HL-60/S4 (cell line): ENCODE data around the gene PCDHGB1.
"Not testable (repeated sequence)": the region's sequence is repeated elsewhere in the genome, so short reads cannot be mapped to it uniquely, and the experiment has no call there.

ENCODE experiments used
- in situ Hi-C: fragments of 300-500 bp; cut with MboI; formaldehyde crosslinking; loops from 2 replicates; pipeline ENCODE4 v1.14.3; 2022; ENCODE audit warnings: low sequenced_read_pairs

The PCDHGB1 gene

DNA sequence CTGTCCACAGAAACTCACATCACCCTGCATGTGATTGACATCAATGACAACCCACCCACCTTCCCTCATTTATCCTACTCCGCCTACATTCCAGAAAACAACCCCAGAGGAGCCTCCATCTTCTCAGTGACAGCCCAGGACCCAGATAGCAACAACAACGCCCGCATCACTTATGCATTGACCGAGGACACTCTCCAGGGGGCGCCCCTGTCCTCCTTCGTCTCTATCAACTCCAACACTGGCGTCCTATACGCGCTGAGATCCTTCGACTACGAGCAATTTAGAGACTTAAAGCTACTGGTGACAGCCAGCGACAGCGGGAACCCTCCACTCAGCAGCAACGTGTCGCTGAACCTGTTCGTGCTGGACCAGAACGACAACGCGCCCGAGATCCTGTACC lies 4.6 kb upstream of the PCDHGB1 start:
- in situ Hi-C loops, result no loop called here

DNA sequence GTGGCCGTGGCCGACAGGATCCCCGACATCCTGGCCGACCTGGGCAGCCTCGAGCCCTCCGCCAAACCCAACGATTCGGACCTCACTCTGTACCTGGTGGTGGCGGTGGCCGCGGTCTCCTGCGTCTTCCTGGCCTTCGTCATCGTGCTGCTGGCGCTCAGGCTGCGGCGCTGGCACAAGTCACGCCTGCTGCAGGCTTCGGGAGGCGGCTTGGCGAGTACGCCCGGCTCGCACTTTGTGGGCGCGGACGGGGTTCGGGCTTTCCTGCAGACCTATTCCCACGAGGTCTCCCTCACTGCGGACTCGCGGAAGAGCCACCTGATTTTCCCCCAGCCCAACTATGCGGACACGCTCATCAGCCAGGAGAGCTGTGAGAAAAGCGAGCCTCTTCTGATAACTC lies 3.9 kb upstream of the PCDHGB1 start:
- in situ Hi-C loops, result not testable (repeated sequence)

DNA sequence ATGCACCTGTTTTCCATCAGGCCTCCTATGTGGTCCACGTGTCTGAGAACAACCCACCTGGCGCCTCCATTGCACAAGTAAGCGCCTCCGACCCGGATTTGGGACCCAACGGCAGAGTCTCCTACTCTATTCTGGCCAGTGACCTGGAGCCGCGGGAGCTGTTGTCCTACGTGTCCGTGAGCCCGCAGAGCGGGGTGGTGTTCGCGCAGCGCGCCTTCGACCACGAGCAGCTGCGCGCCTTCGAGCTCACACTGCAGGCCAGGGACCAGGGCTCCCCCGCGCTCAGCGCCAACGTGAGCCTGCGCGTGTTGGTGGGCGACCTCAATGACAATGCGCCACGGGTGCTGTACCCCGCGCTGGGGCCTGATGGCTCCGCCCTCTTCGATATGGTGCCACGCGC lies 1.7 kb downstream of the PCDHGB1 start:
- in situ Hi-C loops, result no loop called here

DNA sequence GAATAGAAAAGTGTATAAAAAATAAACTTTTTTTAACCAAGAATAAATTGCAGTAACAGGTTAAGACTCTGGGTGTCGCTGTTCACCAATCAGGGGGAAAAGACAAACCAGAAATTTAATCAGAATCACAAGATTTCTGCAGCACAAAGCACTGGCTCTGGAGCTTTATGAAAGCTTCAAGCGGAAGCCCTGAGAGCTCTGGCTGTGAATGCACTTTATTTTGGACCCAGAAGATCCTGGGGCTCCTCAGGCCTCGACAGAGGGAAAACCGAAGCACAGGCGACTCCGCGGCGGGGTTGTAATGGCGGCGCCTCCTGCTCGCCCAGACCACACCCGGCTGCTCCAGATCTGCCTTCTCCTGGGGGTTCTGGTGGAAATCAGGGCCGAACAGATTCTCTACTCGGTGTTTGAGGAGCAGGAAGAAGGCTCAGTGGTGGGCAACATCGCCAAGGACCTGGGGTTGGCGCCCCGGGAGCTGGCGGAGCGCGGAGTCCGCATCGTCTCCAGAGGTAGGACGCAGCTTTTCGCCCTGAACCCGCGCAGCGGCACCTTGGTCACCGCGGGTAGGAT lies 5.1 kb downstream of the PCDHGB1 start, which contains the start of gene PCDHGA4:
Gene PCDHGA4, plus strand, starts transcription at position 122 of the 570 bp plus-strand sequence. Its CDS starts 87 bp downstream, at position 209.
- in situ Hi-C loops, result no loop called here

DNA sequence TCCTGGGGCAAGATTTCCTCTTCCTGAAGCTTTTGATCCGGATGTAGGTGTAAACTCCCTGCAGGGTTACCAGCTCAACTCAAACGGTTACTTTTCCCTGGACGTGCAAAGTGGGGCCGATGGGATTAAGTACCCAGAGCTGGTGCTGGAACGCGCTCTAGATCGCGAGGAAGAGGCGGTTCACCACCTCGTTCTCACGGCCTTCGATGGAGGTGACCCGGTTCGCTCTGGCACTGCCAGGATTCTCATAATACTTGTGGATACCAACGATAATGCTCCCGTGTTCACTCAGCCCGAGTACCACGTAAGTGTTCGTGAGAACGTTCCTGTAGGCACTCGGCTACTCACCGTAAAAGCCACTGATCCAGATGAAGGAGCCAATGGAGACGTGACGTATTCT lies 5.7 kb downstream of the PCDHGB1 start:
- in situ Hi-C loops, result no loop called here

DNA sequence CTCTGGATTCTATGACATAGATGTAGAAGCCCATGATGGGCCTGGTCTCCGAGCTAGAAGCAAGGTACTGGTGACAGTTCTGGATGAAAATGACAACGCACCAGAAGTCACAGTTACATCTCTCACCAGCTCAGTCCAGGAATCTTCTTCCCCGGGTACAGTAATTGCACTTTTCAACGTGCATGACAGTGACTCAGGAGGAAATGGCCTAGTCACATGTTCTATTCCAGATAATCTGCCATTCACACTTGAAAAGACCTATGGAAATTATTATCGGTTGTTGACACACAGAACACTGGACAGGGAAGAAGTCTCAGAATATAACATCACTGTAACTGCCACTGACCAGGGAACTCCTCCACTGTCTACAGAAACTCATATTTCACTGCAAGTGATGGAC lies 6.2 kb downstream of the PCDHGB1 start:
- in situ Hi-C loops, result no loop called here

DNA sequence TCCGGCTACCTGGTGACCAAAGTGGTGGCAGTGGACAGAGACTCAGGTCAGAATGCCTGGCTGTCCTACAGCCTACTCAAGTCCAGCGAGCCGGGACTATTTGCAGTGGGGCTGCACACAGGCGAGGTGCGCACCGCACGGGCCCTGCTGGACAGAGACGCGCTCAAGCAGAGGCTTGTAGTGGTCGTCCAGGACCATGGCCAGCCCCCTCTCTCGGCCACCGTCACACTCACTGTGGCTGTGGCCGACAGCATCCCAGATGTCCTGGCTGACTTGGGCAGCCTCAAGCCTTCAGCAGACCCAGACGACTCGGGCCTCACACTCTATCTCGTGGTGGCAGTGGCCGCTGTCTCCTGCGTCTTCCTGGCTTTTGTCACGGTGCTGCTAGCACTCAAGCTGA lies 7.1 kb downstream of the PCDHGB1 start:
- in situ Hi-C loops, result no loop called here

DNA sequence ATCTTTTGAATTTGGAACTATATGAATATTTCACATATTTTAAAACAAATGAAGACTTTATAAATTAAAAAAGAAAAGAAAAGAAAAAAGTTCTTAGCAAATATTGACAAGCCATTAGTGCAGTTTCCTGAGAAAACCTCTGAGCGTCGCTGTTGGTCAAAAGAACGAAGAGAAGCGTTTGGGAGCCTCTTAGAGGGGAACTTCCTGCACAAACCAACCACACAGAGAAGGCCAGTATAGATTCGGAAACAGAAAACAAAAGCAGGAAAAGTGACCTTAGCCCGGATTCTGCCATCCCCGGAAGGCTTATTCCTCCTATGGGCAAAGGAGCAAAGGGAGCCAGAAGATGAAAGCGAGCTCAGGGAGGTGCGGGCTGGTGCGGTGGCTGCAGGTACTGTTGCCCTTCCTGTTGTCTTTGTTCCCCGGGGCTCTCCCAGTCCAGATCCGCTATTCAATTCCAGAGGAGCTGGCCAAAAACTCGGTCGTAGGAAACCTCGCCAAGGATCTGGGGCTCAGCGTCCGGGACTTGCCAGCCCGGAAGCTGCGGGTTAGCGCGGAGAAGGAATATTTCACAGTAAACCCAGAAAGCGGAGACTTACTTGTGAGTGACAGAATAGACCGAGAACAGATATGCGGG lies 10.0 kb downstream of the PCDHGB1 start, which contains the start of gene PCDHGB2:
Gene PCDHGB2, plus strand, starts transcription at position 205 of the 637 bp plus-strand sequence. Its CDS starts 142 bp downstream, at position 347.
- in situ Hi-C loops, result no loop called here

DNA sequence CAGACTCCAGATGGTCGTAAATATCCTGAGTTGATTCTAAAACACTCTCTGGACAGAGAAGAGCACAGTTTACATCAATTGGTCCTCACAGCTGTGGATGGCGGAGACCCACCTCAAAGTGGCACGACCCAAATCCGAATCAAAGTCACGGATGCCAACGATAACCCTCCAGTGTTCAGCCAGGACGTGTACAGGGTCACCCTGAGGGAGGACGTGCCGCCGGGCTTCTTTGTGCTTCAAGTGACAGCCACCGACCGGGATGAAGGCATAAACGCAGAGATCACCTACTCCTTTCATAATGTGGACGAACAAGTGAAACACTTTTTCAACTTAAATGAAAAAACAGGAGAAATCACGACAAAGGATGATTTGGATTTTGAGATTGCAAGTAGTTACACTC lies 10.8 kb downstream of the PCDHGB1 start:
- in situ Hi-C loops, result no loop called here

DNA sequence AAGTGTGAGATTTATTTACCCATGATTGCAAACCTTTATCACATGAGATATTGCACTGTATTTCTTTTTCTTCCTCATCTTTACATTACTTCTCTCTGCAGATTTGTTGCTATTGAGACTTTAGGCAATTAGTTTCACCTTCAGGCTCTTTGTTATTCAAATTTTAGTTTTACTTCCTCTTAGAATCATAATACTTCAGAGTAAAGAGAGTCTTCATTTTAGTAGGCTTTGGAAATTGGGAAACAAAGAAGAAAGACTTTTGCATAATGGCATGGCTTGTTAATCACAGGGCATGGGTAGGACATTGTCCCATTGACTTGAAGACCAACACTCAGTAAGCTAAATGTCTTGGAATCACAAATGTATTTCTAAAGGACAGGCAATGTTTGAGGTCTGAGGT lies 12.8 kb downstream of the PCDHGB1 start:
- in situ Hi-C loops, result no loop called here

DNA sequence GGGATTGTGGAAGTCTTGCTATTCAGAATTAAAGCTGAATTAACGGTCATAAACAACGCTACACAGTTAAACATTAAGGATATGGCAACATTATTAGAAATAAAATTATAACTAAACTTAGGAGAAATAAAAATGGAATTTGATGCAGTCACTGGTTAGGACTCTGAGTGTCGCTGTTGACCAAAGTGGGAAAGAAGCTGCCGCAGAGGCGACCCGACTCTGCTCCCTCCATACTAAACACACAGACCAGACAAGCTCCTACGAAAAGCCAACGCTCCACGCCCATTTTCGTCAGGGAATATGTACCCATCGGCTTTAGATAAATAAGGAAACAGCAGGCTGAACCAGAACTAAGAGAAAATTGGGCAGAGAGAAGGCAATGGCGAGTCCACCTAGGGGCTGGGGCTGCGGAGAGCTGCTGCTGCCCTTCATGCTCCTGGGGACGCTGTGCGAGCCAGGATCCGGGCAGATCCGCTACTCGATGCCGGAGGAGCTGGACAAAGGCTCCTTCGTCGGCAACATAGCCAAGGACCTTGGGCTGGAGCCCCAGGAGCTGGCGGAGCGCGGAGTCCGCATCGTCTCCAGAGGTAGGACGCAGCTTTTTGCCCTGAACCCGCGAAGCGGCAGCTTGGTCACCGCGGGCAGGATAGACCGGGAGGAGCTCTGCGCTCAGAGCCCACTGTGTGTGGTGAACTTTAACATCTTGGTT lies 14.2 kb downstream of the PCDHGB1 start, which contains the start of gene PCDHGA5:
Gene PCDHGA5, plus strand, starts transcription at position 211 of the 709 bp plus-strand sequence. Its CDS starts 169 bp downstream, at position 380.
- in situ Hi-C loops, result no loop called here

DNA sequence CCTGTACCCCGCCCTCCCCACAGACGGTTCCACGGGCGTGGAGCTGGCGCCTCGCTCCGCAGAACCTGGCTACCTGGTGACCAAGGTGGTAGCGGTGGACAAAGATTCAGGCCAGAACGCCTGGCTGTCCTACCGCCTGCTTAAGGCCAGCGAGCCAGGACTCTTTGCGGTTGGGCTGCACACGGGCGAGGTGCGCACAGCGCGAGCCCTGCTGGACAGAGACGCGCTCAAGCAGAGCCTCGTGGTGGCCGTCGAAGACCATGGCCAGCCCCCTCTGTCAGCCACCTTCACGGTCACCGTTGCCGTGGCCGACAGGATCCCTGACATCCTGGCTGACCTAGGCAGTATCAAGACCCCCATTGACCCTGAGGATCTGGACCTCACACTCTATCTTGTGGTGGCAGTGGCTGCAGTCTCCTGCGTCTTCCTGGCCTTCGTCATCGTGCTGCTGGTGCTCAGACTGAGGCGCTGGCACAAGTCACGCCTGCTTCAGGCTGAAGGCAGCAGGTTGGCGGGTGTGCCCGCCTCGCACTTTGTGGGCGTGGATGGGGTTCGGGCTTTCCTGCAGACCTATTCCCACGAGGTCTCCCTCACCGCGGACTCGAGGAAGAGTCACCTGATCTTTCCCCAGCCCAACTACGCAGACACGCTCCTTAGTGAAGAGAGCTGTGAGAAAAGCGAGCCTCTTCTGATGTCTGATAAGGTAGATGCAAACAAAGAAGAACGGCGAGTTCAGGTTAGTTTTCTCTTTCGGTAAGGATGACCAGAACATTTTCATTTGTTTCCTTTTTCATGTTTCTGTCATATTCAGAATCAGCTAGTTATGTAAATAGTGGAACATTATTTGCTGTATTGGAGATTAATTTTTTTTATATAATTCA lies 16.4 kb downstream of the PCDHGB1 start:
- in situ Hi-C loops, result no loop called here

DNA sequence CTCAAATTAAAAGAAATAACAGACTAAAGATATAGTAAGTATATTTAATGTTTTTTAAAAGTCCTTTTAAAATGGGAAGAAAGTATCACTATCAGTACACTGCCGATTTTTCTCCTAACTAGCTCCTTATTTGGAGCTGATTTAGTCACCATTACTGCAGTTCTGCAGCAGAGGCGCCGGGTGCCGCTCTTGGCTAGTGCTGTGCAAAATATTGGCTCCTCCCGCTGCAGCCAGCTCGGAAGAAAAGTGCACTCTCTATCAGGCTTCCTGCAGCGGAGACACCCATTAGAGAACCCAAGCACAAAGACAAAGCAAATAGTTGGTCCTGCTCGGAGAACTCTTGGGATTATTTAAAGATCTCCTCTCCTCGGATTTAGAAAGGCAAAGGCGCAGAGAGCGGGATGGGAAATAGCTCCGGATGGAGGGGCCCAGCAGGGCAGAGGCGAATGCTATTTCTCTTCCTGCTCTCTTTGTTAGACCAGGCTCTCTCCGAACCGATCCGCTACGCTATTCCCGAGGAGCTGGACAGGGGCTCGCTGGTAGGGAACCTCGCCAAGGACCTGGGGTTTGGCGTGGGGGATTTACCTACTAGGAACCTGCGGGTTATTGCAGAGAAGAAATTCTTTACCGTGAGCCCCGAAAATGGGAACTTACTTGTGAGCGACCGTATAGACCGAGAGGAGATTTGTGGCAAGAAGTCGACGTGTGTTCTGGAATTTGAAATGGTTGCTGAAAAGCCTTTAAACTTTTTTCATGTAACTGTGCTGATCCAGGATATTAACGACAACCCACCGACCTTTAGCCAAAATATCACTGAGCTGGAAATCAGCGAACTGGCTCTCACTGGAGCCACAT lies 20.3 kb downstream of the PCDHGB1 start, which contains the start of gene PCDHGB3:
Gene PCDHGB3, plus strand, starts transcription at position 249 of the 855 bp plus-strand sequence. Its CDS starts 153 bp downstream, at position 402.
- in situ Hi-C loops, result no loop called here

DNA sequence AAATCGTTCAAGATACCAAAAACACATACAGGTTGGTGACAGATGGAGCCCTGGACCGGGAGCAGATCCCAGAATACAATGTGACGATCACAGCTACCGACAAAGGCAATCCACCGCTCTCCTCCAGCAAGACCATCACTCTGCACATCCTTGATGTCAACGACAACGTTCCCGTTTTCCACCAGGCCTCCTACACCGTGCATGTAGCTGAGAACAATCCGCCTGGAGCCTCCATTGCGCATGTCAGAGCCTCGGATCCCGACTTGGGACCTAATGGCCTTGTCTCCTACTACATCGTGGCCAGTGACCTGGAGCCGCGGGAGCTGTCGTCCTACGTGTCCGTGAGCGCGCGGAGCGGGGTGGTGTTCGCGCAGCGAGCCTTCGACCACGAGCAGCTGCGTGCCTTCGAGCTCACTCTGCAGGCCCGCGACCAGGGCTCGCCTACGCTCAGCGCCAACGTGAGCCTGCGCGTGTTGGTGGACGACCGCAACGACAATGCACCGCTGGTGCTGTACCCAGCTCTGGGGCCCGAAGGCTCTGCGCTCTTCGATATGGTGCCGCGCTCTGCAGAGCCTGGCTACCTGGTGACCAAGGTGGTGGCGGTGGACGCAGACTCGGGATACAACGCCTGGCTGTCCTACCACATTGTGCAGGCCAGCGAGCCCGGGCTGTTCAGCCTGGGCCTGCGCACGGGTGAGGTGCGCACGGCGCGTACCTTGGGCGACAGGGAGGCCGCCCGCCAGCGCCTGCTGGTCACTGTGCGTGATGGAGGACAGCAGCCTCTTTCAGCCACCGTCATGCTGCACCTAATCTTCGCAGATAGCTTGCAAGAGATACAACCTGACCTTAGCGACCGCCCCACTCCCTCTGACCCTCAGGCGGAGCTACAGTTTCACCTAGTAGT lies 21.9 kb downstream of the PCDHGB1 start:
- in situ Hi-C loops, result no loop called here

DNA sequence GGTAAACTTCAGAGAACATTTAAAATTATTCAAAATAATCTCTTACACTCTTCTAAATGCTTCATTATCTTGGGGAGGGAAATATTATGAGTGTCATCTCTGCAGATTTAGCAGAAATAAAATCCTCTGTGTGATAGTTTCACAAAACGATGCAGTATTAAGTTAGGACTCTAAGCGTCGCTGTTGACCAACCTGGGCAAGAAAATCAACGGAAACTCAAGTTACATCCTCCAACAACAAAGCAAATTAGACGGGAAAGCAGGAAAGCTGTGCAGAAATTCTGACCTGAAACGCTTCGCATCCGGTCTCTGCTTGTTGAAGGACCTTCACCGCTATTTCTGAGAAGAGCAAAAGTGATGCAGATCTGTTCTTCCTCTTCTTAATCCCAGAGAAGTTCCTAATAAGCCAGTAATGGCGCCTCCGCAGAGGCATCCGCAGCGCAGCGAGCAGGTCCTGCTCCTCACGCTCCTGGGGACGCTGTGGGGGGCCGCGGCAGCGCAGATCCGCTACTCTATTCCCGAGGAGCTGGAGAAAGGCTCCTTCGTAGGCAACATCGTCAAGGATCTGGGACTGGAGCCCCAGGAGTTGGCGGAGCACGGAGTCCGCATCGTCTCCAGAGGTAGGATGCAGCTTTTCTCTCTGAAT lies 23.9 kb downstream of the PCDHGB1 start, which contains the start of gene PCDHGA6:
Gene PCDHGA6, plus strand, starts transcription at position 219 of the 645 bp plus-strand sequence. Its CDS starts 193 bp downstream, at position 412.
- in situ Hi-C loops, result no loop called here

DNA sequence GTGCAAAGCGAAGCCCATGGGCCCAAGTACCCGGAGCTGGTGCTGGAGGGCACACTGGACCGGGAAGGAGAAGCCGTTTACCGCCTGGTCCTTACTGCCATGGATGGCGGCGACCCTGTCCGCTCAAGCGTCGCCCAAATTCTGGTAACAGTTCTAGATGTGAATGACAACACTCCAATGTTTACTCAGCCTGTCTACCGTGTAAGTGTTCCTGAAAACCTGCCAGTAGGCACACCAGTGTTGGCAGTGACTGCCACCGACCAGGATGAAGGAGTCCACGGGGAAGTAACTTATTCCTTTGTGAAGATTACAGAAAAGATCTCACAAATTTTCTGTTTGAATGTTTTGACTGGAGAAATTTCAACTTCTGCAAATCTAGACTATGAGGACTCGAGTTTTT lies 24.7 kb downstream of the PCDHGB1 start:
- in situ Hi-C loops, result no loop called here

DNA sequence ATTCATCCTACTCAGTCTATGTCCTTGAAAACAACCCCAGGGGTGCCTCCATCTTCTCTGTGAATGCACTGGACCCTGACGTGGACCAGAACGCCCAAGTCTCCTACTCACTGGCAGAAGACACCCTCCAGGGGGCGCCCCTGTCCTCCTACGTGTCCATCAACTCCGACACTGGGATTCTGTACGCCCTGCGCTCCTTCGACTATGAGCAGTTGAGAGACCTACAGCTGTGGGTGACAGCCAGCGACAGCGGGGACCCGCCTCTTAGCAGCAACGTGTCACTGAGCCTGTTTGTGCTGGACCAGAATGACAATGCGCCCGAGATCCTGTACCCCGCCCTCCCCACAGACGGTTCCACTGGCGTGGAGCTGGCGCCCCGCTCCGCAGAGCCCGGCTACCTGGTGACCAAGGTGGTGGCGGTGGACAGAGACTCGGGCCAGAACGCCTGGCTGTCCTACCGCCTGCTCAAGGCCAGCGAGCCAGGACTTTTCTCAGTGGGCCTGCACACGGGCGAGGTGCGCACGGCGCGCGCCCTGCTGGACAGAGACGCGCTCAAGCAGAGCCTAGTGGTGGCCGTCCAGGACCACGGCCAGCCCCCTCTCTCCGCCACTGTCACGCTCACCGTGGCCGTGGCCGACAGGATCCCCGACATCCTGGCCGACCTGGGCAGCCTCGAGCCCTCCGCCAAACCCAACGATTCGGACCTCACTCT lies 25.7 kb downstream of the PCDHGB1 start:
- in situ Hi-C loops, result not testable (repeated sequence)
